Mucosa of gallbladder (tissue), 1 donor: Measurements from ENCODE around the gene NACC2. TPM values are rescaled to one million over a fixed set of nuclear protein-coding genes. Genes with fewer than 3 reads are reported as not detected.
A peak's percentile ranks its signal among the peaks of the same experiment; 100 is the strongest.

Experiments
- DNase-seq: peaks from one replicate; pipeline ENCODE4 v3.0.0-alpha.2; 2020; ENCODE audit warnings: low spot score
- total RNA-seq: library from RNA; stranded (reverse); gene quantifications from one replicate; pipeline ENCODE4 v1.2.1, GENCODE V29; 2021
- donor health status: DM: no; HTN: no; CAD: no.

Gene NACC2
- total RNA-seq, 1 donor from 2014 or later = 59.6 TPM

GRCh38 chr9:136057236-136058081 lies 37.6 kb downstream of the NACC2 start:
- no peak for DNase-seq

GRCh38 chr9:136056546-136057235 lies 38.4 kb downstream of the NACC2 start:
- DNase-seq = no peak

DNA sequence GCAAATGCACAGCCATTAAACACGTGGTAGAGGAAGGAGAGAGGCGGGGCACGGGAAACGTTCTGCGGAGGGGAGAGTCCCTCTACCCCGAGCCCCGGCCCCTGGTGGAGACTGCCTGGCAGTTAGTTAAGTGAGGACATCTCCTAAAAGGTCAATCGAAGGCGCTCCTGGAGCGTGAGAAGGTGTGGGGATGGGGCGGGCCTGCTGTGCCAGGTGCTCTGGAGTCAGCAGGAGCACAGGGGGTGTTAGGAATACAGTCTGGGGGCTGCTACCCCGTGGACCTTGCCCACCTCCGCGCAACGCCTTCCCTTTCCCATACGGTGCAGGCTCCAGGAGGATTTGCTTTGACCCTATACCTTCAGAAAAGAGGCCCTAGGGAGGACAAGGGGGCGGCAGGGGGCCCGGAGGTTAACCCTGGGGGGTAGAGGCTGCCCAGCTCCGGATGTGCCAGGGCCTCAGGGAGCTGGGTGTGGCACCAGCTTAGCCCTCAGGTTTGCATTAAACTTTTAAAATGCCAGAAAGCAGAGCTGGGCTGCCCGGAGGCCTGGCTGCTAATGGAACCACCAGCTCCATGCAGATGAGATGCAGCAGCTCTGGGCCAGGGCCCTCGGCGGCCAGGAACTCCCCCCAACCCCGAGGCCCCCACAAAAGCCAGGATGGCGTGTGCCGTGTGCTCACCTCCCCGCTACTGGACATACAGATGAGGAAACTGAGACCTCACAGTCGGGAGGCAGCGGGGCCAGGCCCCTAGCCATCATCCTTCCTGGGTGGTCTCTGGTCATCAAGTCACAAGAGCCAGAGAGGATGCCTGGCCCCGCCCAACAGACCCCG lies 39.2 kb downstream of the NACC2 start:
- DNase-seq = no peak

DNA sequence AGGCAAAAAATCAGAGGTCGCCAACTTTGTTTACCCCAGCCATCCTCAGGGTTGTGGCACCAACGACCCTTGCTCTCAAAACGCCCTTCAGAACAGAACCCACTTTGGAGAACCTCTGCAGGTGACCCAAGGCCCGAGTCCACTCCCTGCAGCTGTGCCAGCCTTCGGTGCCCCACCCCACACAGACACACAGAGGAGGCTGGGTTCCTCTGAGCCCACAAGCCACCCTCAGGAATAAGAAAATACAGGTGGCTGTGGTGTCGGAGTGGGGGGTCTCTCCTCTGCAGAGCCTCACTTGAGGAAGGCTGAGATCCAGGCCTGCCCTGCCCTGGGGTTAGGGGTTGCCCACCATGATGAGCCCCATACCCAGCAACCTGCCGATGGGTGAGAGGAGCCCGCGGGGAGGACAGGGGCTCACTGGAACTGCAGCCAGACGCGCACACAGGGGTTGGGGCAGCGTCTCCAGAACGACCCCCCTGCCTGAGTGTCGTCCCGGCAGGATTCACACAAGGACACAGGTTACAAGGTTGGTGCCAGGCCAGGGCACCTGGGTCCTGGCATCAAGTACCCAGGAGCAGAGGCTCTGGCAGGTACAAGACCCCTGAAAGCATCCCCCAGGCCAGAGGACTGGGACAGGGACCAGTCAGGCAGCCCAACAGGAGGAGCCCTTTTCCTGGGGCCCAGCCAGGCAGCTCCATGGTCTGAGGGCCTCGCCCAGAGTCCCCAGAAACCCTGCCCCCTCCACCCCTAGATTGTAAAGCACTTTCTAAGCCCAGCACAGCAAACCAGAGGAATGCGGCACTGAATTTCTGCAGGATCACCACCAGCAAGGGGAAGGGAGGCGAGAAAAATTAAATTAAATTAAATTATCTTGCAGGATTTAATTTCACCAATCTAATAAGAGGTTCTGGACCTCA lies 40.0 kb downstream of the NACC2 start:
- DNase-seq = no peak

GRCh38 chr9:136054146-136054545 lies 40.9 kb downstream of the NACC2 start:
- DNase-seq = no peak

- no peak for DNase-seq
Measured at GRCh38 chr9:136053757-136054142, 41.3 kb downstream of the NACC2 start.

DNA sequence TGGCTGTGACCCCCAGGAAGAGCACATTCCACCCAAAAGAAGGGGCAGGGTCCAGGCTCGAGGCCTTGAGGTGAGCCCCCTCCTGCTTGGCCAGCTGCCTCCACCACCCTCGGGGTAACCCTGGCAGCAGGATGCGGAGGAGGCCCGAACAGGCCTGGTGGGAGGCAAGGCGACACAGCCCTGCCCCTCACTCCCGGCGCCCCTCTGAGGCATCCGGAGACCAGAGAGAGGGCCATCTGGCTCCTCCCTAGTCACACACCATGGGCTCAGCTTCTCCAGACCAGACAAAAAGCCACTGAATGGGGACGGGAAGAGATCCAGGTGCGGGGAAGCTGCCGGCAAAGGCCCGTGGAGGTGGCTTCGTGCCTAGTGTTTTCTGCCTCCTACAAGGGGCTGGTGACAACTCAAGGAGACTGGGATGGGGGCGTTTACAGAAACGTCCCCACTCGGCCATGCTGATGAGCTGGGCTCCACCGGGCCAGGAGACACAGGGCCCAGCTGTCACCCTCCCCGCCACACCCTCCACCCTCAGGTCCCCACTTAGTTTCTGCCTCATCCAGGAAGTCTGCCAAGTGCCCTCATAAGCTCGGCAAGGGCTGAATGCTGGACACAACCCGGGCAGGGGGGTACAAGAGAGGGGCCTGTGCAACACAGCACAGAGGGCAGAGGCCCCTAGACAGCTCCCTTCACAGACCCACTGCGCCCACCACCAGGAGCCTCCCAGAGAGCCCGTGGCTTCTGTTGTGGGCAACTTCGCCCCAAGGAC lies 41.9 kb downstream of the NACC2 start:
- DNase-seq = no peak

GRCh38 chr9:136052472-136052880 lies 42.6 kb downstream of the NACC2 start:
- no peak for DNase-seq

DNA sequence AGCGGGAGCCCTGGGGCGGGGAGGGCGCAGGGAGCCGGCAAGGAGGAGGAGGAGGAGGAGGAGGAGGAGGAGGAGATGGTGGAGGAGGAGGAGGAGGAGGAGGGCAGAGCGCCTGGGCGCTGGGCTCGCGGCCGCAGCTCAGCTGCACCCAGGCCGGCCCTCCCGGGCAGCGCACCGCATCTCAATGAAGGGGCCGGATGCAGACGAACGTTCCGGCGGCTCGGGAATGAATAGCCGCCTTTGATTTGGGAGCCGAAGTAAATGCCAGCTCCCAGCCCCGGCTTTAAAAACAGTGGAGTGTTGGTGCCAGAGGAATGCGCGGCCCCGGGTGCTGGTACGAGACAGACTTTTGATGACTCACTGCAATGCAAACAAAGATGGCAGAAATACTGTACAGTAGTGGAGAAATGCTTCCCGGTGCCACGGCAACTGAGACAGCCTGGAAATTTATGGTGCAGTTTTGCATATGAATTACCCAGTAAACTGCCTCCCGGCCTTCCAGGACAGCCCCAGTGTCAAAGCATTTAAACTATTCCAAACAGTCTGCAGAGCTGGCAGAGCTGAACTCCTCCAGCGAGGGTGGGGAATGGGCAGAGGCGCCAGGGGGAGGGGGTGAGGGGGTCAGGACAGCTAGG lies 43.1 kb downstream of the NACC2 start:
- peak; percentile 78 for DNase-seq

- DNase-seq = no peak
Measured at GRCh38 chr9:136051453-136051836, 43.6 kb downstream of the NACC2 start.

- no peak for DNase-seq
Measured at GRCh38 chr9:136050701-136051452, 44.2 kb downstream of the NACC2 start.

GRCh38 chr9:136050266-136050700 lies 44.8 kb downstream of the NACC2 start:
- no peak for DNase-seq

DNA sequence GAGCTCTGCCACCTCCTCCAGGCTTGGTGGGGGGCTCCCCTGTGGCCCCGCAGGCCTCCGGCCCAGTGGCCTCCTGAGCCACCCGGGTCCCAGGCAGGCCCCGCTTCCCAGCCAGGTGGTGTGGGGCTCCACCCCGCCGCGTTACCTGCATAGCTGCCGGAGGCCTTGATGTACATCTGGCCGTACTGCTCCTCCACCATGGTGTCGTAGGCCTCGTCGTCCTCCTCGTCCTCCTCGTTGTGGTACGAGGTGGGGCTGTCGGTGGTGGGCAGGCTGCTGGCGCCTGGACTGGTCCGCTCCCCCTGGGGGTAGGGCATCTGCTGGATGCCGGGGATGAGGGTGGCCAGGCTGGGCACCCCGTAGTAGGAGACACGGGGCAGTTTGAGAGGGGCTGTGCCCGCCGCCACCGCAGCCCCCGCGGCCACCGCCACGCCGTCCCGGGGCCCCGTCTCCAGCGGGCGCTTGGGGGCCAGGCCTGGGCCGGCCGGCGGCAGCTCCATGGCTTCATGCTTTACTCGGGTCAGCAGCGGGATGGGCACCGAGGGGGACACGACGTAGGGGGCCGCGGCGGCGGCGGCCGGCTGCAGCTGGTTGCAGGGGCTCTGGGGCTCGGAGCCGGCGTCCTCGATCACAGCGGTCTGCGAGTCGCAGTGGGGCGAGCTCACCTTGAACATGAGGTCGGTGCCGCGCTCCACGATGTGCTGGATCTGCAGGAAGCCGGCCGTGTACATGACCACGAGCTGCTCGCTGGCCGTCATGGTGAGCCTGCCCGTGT lies 45.4 kb downstream of the NACC2 start:
- DNase-seq = no peak

- no peak for DNase-seq
Measured at GRCh38 chr9:136048560-136049411, 46.3 kb downstream of the NACC2 start.

DNA sequence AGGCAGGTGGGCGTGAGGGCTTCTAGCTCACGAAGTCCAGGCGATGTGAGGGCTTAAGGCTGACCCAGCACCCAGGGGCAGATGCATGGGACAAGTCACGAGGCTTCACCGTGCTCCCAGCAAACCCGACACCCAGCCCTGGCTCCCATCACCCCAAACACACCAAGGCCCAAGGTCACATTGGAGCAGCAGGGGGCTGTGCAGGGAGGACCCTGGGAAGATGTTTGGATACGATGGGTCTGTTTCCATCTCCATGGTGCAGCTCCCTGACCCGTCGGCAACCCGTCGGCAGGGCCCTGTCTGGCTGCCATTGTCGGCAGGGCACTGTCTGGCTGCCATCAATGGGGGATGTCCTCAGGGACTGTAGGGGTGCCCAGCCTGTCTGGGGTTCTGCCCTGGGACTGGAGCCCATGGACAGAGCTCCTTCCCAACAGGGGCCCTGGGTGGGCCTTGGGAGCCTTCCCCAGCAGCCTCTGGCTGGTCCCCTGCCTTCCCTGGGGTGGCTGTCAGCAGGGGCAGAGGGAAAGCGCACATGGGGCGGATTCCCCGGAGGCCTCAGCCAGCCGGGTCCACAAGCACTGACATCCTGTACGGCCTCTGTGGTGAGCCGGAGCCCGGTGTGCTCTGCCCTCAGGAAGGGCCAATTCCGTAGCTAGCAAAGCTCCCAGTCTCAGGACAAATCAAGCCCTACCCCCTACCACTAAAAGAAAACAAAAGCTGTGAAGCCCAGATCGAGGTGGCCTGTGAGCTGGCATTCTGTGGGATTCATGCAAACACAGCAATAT lies 47.1 kb downstream of the NACC2 start:
- no peak for DNase-seq

GRCh38 chr9:136047076-136047774 lies 47.9 kb downstream of the NACC2 start:
- no peak for DNase-seq
